HG03575 (cell line): ENCODE measurements around the gene TFAP2E.

Source experiments
- ATAC-seq: cut with Tn5 transposase; IDR thresholded peaks from one replicate; pipeline ENCODE4 v1.9.1; 2021; ENCODE audit not compliant: unreplicated experiment, insufficient number of reproducible peaks, low FRiP score; ENCODE audit errors: extremely low read depth

Gene TFAP2E

GRCh38 chr1:35622510-35623178, 49.5 kb downstream of the TFAP2E start:
- no peak for ATAC-seq

- ATAC-seq, result no peak
Measured at GRCh38 chr1:35623832-35624231, 50.7 kb downstream of the TFAP2E start.

GRCh38 chr1:35629051-35629450, 55.9 kb downstream of the TFAP2E start:
- no peak for ATAC-seq

GRCh38 chr1:35631396-35631795, 58.3 kb downstream of the TFAP2E start:
- no peak for ATAC-seq

- no peak for ATAC-seq
Measured at GRCh38 chr1:35633547-35633946, 60.4 kb downstream of the TFAP2E start.

GRCh38 chr1:35637401-35637809, 64.3 kb downstream of the TFAP2E start:
- ATAC-seq, result no peak

- ATAC-seq, result no peak
Measured at GRCh38 chr1:35640380-35641232, 67.5 kb downstream of the TFAP2E start.

- ATAC-seq, result no peak
Measured at GRCh38 chr1:35641233-35641866, 68.2 kb downstream of the TFAP2E start, which contains the start of gene PSMB2. TSS of gene PSMB2 (minus strand) at chr1:35641526. CDS start at chr1:35641432, 94 bp downstream.

GRCh38 chr1:35642471-35642955, 69.4 kb downstream of the TFAP2E start:
- no peak for ATAC-seq

GRCh38 chr1:35644204-35644603, 71.1 kb downstream of the TFAP2E start:
- ATAC-seq, result no peak
